GM23338 (cell line): ENCODE measurements around the gene RELN. TPM values are rescaled to one million over a fixed set of nuclear protein-coding genes. Genes with fewer than 3 reads are reported as not detected.
A peak's percentile ranks its signal among the peaks of the same experiment; 100 is the strongest.

ENCODE experiments used
- ATAC-seq: fragments of 200-7000 bp; cut with Tn5 transposase; 3 replicates; pipeline ENCODE4 v1.9.1; 2020
- DNase-seq: peaks from one replicate; pipeline ENCODE4 v3.0.0-alpha.2; 2015; ENCODE audit warnings: low spot score
- H2AFZ ChIP-seq: fragments of 200-600 bp; sonication (generic); 2 replicates; pipeline ENCODE4 v1.8.0; 2016; ENCODE audit warnings: antibody characterized with exemption, mild to moderate bottlenecking, moderate library complexity
- H3F3A ChIP-seq: fragments of 200-600 bp; sonication (generic); replicated peaks from 2 replicates; pipeline ENCODE4 v1.8.0; 2017; ENCODE audit warnings: antibody characterized with exemption, mixed run types, low read depth
- H3K27ac ChIP-seq: fragments of 200-600 bp; sonication (generic); 2 replicates; pipeline ENCODE4 v1.6.1; 2016; ENCODE audit warnings: low read depth
- H3K27me3 ChIP-seq: fragments of 200-600 bp; sonication (generic); 2 replicates; pipeline ENCODE4 v1.8.0; 2016; ENCODE audit warnings: mild to moderate bottlenecking, mixed run types, moderate library complexity; ENCODE audit not compliant: insufficient read depth
- H3K36me3 ChIP-seq: fragments of 200-600 bp; sonication (generic); 2 replicates; pipeline ENCODE4 v1.8.0; 2016; ENCODE audit warnings: mild to moderate bottlenecking; ENCODE audit not compliant: insufficient read depth
- H3K4me1 ChIP-seq: fragments of 200-600 bp; sonication (generic); 2 replicates; pipeline ENCODE4 v1.8.0; 2016; ENCODE audit warnings: mild to moderate bottlenecking, moderate library complexity; ENCODE audit not compliant: insufficient read depth
- H3K4me2 ChIP-seq: fragments of 200-600 bp; sonication (generic); 2 replicates; pipeline ENCODE4 v1.7.1; 2017; ENCODE audit warnings: mixed run types
- H3K4me3 ChIP-seq: fragments of 200-600 bp; sonication (generic); 2 replicates; pipeline ENCODE4 v1.6.1; 2016; ENCODE audit warnings: mixed run types
- H3K79me2 ChIP-seq: fragments of 200-600 bp; sonication (generic); replicated peaks from 2 replicates; pipeline ENCODE4 v1.8.0; 2017; ENCODE audit warnings: mild to moderate bottlenecking; ENCODE audit not compliant: insufficient read depth
- H3K9me2 ChIP-seq: fragments of 200-600 bp; sonication (generic); 2 replicates; pipeline ENCODE4 v1.8.0; 2017; ENCODE audit not compliant: insufficient read depth
- H4K20me1 ChIP-seq: fragments of 200-600 bp; sonication (generic); replicated peaks from 2 replicates; pipeline ENCODE4 v1.8.0; 2017; ENCODE audit warnings: mild to moderate bottlenecking; ENCODE audit not compliant: insufficient read depth
- H3K27ac Mint-ChIP-seq: 2 replicates; pipeline ENCODE4 v1.8.0; 2020; ENCODE audit warnings: inconsistent platforms, mild to moderate bottlenecking, moderate library complexity, mixed read lengths
- H3K27me3 Mint-ChIP-seq: 3 replicates; pipeline ENCODE4 v1.8.0; 2022; ENCODE audit warnings: low read depth, mild to moderate bottlenecking, moderate library complexity, mixed read lengths, inconsistent platforms; ENCODE audit not compliant: insufficient read depth, poor library complexity
- H3K36me3 Mint-ChIP-seq: 3 replicates; pipeline ENCODE4 v1.8.0; 2021; ENCODE audit warnings: low read depth, mild to moderate bottlenecking, inconsistent platforms, moderate library complexity, mixed read lengths
- H3K4me1 Mint-ChIP-seq: 3 replicates; pipeline ENCODE4 v1.8.0; 2020; ENCODE audit warnings: mild to moderate bottlenecking, inconsistent platforms, mixed read lengths
- H3K4me3 Mint-ChIP-seq: 3 replicates; pipeline ENCODE4 v1.8.0; 2021; ENCODE audit warnings: moderate library complexity, mild to moderate bottlenecking, inconsistent platforms, mixed read lengths
- H3K9me3 Mint-ChIP-seq: 3 replicates; pipeline ENCODE4 v1.8.0; 2020; ENCODE audit warnings: moderate library complexity, mild to moderate bottlenecking, inconsistent platforms, mixed read lengths
- CREB1 ChIP-seq: fragments of 250-450 bp; sonication (Bioruptor Pico); IDR thresholded peaks from 2 replicates; pipeline ENCODE4 v1.5.0; 2020; ENCODE audit warnings: low read depth, mild to moderate bottlenecking, moderate library complexity
- ETS1 ChIP-seq: IDR thresholded peaks from 2 replicates; pipeline ENCODE4 v1.6.1; 2016; ENCODE audit warnings: antibody characterized with exemption
- EZH2phosphoT487 ChIP-seq: fragments of 200-600 bp; sonication (generic); IDR thresholded peaks from one replicate; pipeline ENCODE4 v1.8.1; 2018; ENCODE audit warnings: antibody characterized with exemption; ENCODE audit not compliant: unreplicated experiment
- JUNB ChIP-seq: IDR thresholded peaks from one replicate; pipeline ENCODE4 v1.6.1; 2016; ENCODE audit warnings: antibody characterized with exemption; ENCODE audit not compliant: unreplicated experiment
- NANOG ChIP-seq: IDR thresholded peaks from 2 replicates; pipeline ENCODE4 v1.6.1; 2016; ENCODE audit warnings: antibody characterized with exemption, borderline replicate concordance
- POLR2AphosphoS5 ChIP-seq: IDR thresholded peaks from 2 replicates; pipeline ENCODE4 v1.6.1; 2016; ENCODE audit warnings: antibody characterized with exemption, low read depth
- REST ChIP-seq: IDR thresholded peaks from one replicate; pipeline ENCODE4 v1.6.1; 2018; ENCODE audit warnings: antibody characterized with exemption; ENCODE audit not compliant: unreplicated experiment
- STAT1 ChIP-seq: IDR thresholded peaks from one replicate; pipeline ENCODE4 v1.6.1; 2016; ENCODE audit warnings: antibody characterized with exemption; ENCODE audit not compliant: unreplicated experiment
- ZNF114 ChIP-seq: fragments of 250-450 bp; sonication (Bioruptor Pico); IDR thresholded peaks from 2 replicates; pipeline ENCODE4 v1.5.0; 2020; ENCODE audit warnings: mild to moderate bottlenecking, moderate library complexity
- ZNF331 ChIP-seq: fragments of 250-450 bp; sonication (Bioruptor Pico); IDR thresholded peaks from 2 replicates; pipeline ENCODE4 v1.5.0; 2020; ENCODE audit warnings: low read depth, mild to moderate bottlenecking, moderate library complexity
- polyA plus RNA-seq: library from polyadenylated mRNA; unstranded; fragments of >200 nt; fragmentation: Nextera tagmentation; extraction: Ambion mirVana; gene quantifications from 2 replicates; pipeline ENCODE4 v1.2.1, GENCODE V29; 2016
- total RNA-seq: library from RNA; depleted of rRNA; stranded (reverse); fragments of >200 nt; shearing (Covaris generic); gene quantifications from 2 replicates; pipeline ENCODE4 v1.2.3, GENCODE V29; 2014

The RELN gene
- total and polyA plus RNA-seq, 2 experiments from 2014 or later: 0.10 to 0.76 TPM

- Histone ChIP-seq H3K36me3 (no peaks in the 10 kb centered on the region), H2AFZ (no peak overlapping the region), H3K4me3 (no peak overlapping the region), H3K79me2 (no peaks in the 10 kb centered on the region), H3K27ac (no peak overlapping the region), H4K20me1 (no peaks in the 10 kb centered on the region), H3F3A (no peaks in the 10 kb centered on the region), H3K27me3 (no peaks in the 10 kb centered on the region), H3K4me1 (no peaks in the 10 kb centered on the region), H3K4me2 (no peak overlapping the region), H3K9me2 (no peaks in the 10 kb centered on the region)
- no peak for ATAC-seq
- Mint-ChIP-seq H3K27ac (no peak overlapping the region), H3K4me3 (no peak overlapping the region), H3K36me3 (no peaks in the 10 kb centered on the region), H3K9me3 (no peaks in the 10 kb centered on the region), H3K27me3 (no peaks in the 10 kb centered on the region), H3K4me1 (no peaks in the 10 kb centered on the region)
- no peak for DNase-seq
- TF ChIP-seq REST (no peak), CREB1 (CRISPR knock-in tag) (no peak), STAT1 (no peak)
These were observed 356.5 kb downstream of the RELN start for GRCh38 chr7:103632972-103633371.

- H4K20me1 ChIP-seq: no peaks in the 10 kb centered on the region
- no peaks in the 10 kb centered on the region for H3K79me2 ChIP-seq
- Mint-ChIP-seq H3K27ac (no peak overlapping the region), H3K27me3 (no peaks in the 10 kb centered on the region), H3K4me3 (no peak overlapping the region), H3K36me3 (no peaks in the 10 kb centered on the region), H3K9me3 (no peaks in the 10 kb centered on the region), H3K4me1 (no peaks in the 10 kb centered on the region)
- TF ChIP-seq JUNB (no peak), STAT1 (no peak), NANOG (no peak), ZNF114 (CRISPR knock-in tag) (no peak), ZNF331 (no peak)
- no peak for DNase-seq
- no peaks in the 10 kb centered on the region for H3F3A ChIP-seq
- H2AFZ ChIP-seq: 0 out of 2 replicates have a peak overlapping the region, but pooled peaks have one; percentile 49
- no peaks in the 10 kb centered on the region for H3K27me3 ChIP-seq
- no peak for ATAC-seq
- H3K4me1 ChIP-seq: no peaks in the 10 kb centered on the region
- no peaks in the 10 kb centered on the region for H3K9me2 ChIP-seq
- no peak overlapping the region for H3K27ac ChIP-seq
- H3K36me3 ChIP-seq: no peaks in the 10 kb centered on the region
- no peak overlapping the region for H3K4me3 ChIP-seq
- H3K4me2 ChIP-seq: no peak overlapping the region
These were observed 357.3 kb downstream of the RELN start for GRCh38 chr7:103632005-103632639.

- Histone ChIP-seq H3K36me3 (no peaks in the 10 kb centered on the region), H3K4me1 (no peaks in the 10 kb centered on the region), H3F3A (no peaks in the 10 kb centered on the region), H2AFZ (no peak overlapping the region), H3K27me3 (no peaks in the 10 kb centered on the region), H3K79me2 (no peaks in the 10 kb centered on the region), H3K27ac (no peak overlapping the region), H4K20me1 (no peaks in the 10 kb centered on the region), H3K9me2 (no peaks in the 10 kb centered on the region), H3K4me2 (no peak overlapping the region), H3K4me3 (no peak overlapping the region)
- H3K9me3 Mint-ChIP-seq: no peaks in the 10 kb centered on the region
- peaks cover 2% of the 10 kb centered on the region for H3K27me3 Mint-ChIP-seq
- H3K27ac Mint-ChIP-seq: no peak overlapping the region
- H3K4me1 Mint-ChIP-seq: no peaks in the 10 kb centered on the region
- ATAC-seq (no peak), DNase-seq (no peak)
- no peak overlapping the region for H3K4me3 Mint-ChIP-seq
- H3K36me3 Mint-ChIP-seq: no peaks in the 10 kb centered on the region
- TF ChIP-seq POLR2AphosphoS5 (no peak), REST (no peak), JUNB (no peak), ZNF114 (CRISPR knock-in tag) (no peak), ETS1 (no peak), NANOG (no peak), EZH2phosphoT487 (no peak)
These were observed 359.1 kb downstream of the RELN start for GRCh38 chr7:103630318-103630717.
